Mesodermal cell (in vitro differentiated cells): Measurements from ENCODE around the gene TNNI2.
"Not testable (repeated sequence)": the region's sequence is repeated elsewhere in the genome, so short reads cannot be mapped to it uniquely, and the experiment has no call there.

ENCODE experiments used
- H3K27ac ChIP-seq: 2 replicates; pipeline ENCODE4 v1.7.0; 2013; ENCODE audit warnings: mild to moderate bottlenecking, low read depth, low read length, moderate library complexity; ENCODE audit not compliant: severe bottlenecking
- H3K36me3 ChIP-seq: 2 replicates; pipeline ENCODE4 v1.7.1; 2013; ENCODE audit warnings: mild to moderate bottlenecking, low read length, moderate library complexity; ENCODE audit not compliant: control insufficient read depth, insufficient read depth
- H3K4me1 ChIP-seq: one replicate; pipeline ENCODE4 v1.7.1; 2013; ENCODE audit warnings: mild to moderate bottlenecking, low read length; ENCODE audit not compliant: insufficient read depth, control insufficient read depth, poor library complexity, severe bottlenecking
- H3K4me3 ChIP-seq: 2 replicates; pipeline ENCODE4 v1.7.0; 2013; ENCODE audit warnings: low read length, control low read depth, mild to moderate bottlenecking; ENCODE audit not compliant: insufficient read depth, poor library complexity, severe bottlenecking; ENCODE audit errors: extremely low read depth
- H3K9me3 ChIP-seq: 2 replicates; pipeline ENCODE4 v1.7.1; 2013; ENCODE audit warnings: mild to moderate bottlenecking, low read length, moderate library complexity; ENCODE audit not compliant: control insufficient read depth
- WGBS, 2 experiments: methylation state at CpG; one replicate each; pipeline ENCODE4 v1.1.5; 2013; ENCODE audit warnings: missing lambda C conversion rate in 2 of 2; ENCODE audit not compliant: insufficient coverage in 2 of 2; 5-methylcytosine and 5-hydroxymethylcytosine counted together

TNNI2 gene

GRCh38 chr11:1872267-1872985 is 33.6 kb downstream of the TNNI2 start:
- Histone ChIP-seq H3K36me3 (no peaks in the 10 kb centered on the region), H3K27ac (no peak overlapping the region), H3K9me3 (no peaks in the 10 kb centered on the region), H3K4me3 (no peak overlapping the region), H3K4me1 (peaks cover 31% of the 10 kb centered on the region)
- 75 to 92% methylated on average over 4 to 21 of the region's 25 CpGs for WGBS, 2 experiments

GRCh38 chr11:1873048-1873812 is 34.4 kb downstream of the TNNI2 start:
- WGBS, 2 experiments: 59 to 72% methylated on average over 7 to 10 of the region's 11 CpGs
- peaks cover 38% of the 10 kb centered on the region for H3K4me1 ChIP-seq
- H3K27ac ChIP-seq: no peak overlapping the region
- H3K4me3 ChIP-seq: no peak overlapping the region
- H3K36me3 ChIP-seq: no peaks in the 10 kb centered on the region
- no peaks in the 10 kb centered on the region for H3K9me3 ChIP-seq

- not testable (repeated sequence) for H3K27ac ChIP-seq, H3K9me3 ChIP-seq, H3K4me3 ChIP-seq, H3K36me3 ChIP-seq
- H3K4me1 ChIP-seq: peaks cover 43% of the 10 kb centered on the region
- WGBS, 2 experiments: 93 to 96% methylated on average over 4 to 8 of the region's 17 CpGs
Observed at GRCh38 chr11:1873813-1874150, 35.0 kb downstream of the TNNI2 start.

GRCh38 chr11:1874441-1875092 is 35.8 kb downstream of the TNNI2 start:
- 92% methylated on average over 12 to 14 of the region's 17 CpGs for WGBS, 2 experiments
- H3K9me3 ChIP-seq, H3K36me3 ChIP-seq: not testable (repeated sequence)

GRCh38 chr11:1875093-1875850 is 36.5 kb downstream of the TNNI2 start:
- Histone ChIP-seq H3K4me1 (peaks cover 45% of the 10 kb centered on the region), H3K27ac (no peak overlapping the region), H3K9me3 (no peaks in the 10 kb centered on the region), H3K4me3 (no peak overlapping the region), H3K36me3 (no peaks in the 10 kb centered on the region)
- 88 to 89% methylated on average over 13 to 20 of the region's 28 CpGs for WGBS, 2 experiments

More at GRCh38 chr11:1874441-1875092, 35.8 kb downstream of the TNNI2 start:
- not testable (repeated sequence) for H3K27ac ChIP-seq, H3K4me3 ChIP-seq
- H3K4me1 ChIP-seq: peaks cover 43% of the 10 kb centered on the region

- WGBS, 2 experiments: 91 to 92% methylated on average over 12 of the region's 13 CpGs
- Histone ChIP-seq H3K27ac (peak overlapping the region; percentile 83), H3K4me1 (peaks cover 50% of the 10 kb centered on the region)
- H3K4me3 ChIP-seq, H3K9me3 ChIP-seq, H3K36me3 ChIP-seq: not testable (repeated sequence)
Observed at GRCh38 chr11:1875851-1876301, 37.1 kb downstream of the TNNI2 start.

GRCh38 chr11:1876361-1877063 is 37.7 kb downstream of the TNNI2 start:
- Histone ChIP-seq H3K4me1 (peaks cover 50% of the 10 kb centered on the region), H3K27ac (peak overlapping the region; percentile 83), H3K36me3 (no peaks in the 10 kb centered on the region), H3K9me3 (no peaks in the 10 kb centered on the region), H3K4me3 (no peak overlapping the region)
- WGBS, 2 experiments: 40 to 45% methylated on average over 9 to 20 of the region's 26 CpGs

GRCh38 chr11:1877211-1878136 is 38.7 kb downstream of the TNNI2 start:
- 85 to 90% methylated on average over 25 to 27 of the region's 33 CpGs for WGBS, 2 experiments
- H3K27ac ChIP-seq: peak overlapping the region; percentile 83

GRCh38 chr11:1878137-1879031 is 39.6 kb downstream of the TNNI2 start:
- Histone ChIP-seq H3K4me1 (peaks cover 50% of the 10 kb centered on the region), H3K4me3 (no peak overlapping the region), H3K9me3 (no peaks in the 10 kb centered on the region), H3K36me3 (no peaks in the 10 kb centered on the region), H3K27ac (peak overlapping the region; percentile 83)
- 94 to 97% methylated on average over 18 to 29 of the region's 30 CpGs for WGBS, 2 experiments

More at GRCh38 chr11:1877211-1878136, 38.7 kb downstream of the TNNI2 start:
- H3K4me1 ChIP-seq: peaks cover 50% of the 10 kb centered on the region
- no peaks in the 10 kb centered on the region for H3K36me3 ChIP-seq
- no peak overlapping the region for H3K4me3 ChIP-seq
- H3K9me3 ChIP-seq: no peaks in the 10 kb centered on the region
